Mucosa of descending colon (tissue), 3 donors: Measurements from ENCODE around the gene BPIFB4. TPM values are rescaled to one million over a fixed set of nuclear protein-coding genes. Genes with fewer than 3 reads are reported as not detected.

ENCODE experiments used
- ATAC-seq: fragments of 200-7000 bp; cut with Tn5 transposase; one replicate; pipeline ENCODE4 v1.9.1; 2020; ENCODE audit warnings: mild to moderate bottlenecking, moderate library complexity
- DNase-seq, 3 donors: peaks; one replicate each; pipeline ENCODE4 v3.0.0-alpha.2; 2020
- H3K36me3 ChIP-seq: fragments of 200-600 bp; one replicate; pipeline ENCODE4 v1.8.0; 2021; ENCODE audit warnings: low read depth, mild to moderate bottlenecking
- H3K4me1 ChIP-seq: fragments of 200-600 bp; one replicate; pipeline ENCODE4 v1.8.0; 2021; ENCODE audit warnings: low read depth, mild to moderate bottlenecking
- H3K4me3 ChIP-seq: fragments of 200-600 bp; one replicate; pipeline ENCODE4 v1.8.0; 2021; ENCODE audit warnings: mild to moderate bottlenecking
- H3K9me3 ChIP-seq: fragments of 200-600 bp; one replicate; pipeline ENCODE4 v1.8.0; 2021; ENCODE audit warnings: mild to moderate bottlenecking
- intact Hi-C, 2 donors: fragments of 100-400 bp; cut with DNase I in 1 of 2; cut with micrococcal nuclease in 1 of 2; formaldehyde crosslinking; loops; one replicate each; pipeline versions ENCODE4 v1.11.0 to v1.11.1; 2022; cut with DNase I, micrococcal nuclease
- total RNA-seq, 3 donors: library from RNA; stranded (reverse); fragmentation: NEBNext Ultra II Directional in 2 of 3; extraction: Animal tissue kit (Norgen Biotek cat#: 25700) in 2 of 3; gene quantifications; one replicate each; pipeline versions ENCODE4 v1.2.1 to v1.2.4, GENCODE V29; 2021 to 2023
- TF ChIP-seq, protein P1 (sequence below): fragments of 200-600 bp; IDR thresholded peaks from one replicate; pipeline ENCODE4 v1.8.0; 2022; ENCODE audit warnings: antibody characterized with exemption, mild to moderate bottlenecking
- donor health status: DM: no; HTN: no; CAD: no; lungs with moderate emphysema.
- donor health status: DM: no; HTN: no; CAD: no.
- donor health status: DM: no; HTN: yes; CAD: no.

BPIFB4 gene
- total RNA-seq, 3 donors from 2014 or later: not detected

DNA sequence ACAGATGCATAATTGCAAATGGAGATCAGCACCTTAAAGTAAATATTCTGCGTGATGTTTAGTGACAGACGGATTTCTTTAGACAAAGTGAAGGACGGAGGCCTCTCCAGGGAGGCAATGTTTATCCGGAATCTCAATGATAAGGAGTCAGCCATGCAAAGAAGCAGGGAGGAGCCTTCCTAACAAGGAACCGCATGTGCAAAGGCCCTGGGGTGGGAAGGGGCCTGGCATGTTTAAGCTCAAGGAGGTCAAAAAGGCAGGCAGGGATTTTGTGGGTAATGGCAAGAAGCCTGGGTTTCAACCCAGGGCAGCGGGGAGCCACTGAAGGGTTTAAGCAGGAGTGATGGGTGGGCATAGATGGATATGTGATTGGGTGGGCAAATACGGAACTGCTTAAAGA lies 25.1 kb upstream of the BPIFB4 start:
- no peak for ATAC-seq
- H3K36me3 ChIP-seq: no peaks in the 10 kb centered on the region
- H3K9me3 ChIP-seq: no peaks in the 10 kb centered on the region
- H3K4me1 ChIP-seq: no peaks in the 10 kb centered on the region
- TF ChIP-seq, protein P1, sequence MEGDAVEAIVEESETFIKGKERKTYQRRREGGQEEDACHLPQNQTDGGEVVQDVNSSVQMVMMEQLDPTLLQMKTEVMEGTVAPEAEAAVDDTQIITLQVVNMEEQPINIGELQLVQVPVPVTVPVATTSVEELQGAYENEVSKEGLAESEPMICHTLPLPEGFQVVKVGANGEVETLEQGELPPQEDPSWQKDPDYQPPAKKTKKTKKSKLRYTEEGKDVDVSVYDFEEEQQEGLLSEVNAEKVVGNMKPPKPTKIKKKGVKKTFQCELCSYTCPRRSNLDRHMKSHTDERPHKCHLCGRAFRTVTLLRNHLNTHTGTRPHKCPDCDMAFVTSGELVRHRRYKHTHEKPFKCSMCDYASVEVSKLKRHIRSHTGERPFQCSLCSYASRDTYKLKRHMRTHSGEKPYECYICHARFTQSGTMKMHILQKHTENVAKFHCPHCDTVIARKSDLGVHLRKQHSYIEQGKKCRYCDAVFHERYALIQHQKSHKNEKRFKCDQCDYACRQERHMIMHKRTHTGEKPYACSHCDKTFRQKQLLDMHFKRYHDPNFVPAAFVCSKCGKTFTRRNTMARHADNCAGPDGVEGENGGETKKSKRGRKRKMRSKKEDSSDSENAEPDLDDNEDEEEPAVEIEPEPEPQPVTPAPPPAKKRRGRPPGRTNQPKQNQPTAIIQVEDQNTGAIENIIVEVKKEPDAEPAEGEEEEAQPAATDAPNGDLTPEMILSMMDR: no peak
- no peak overlapping the region for H3K4me3 ChIP-seq
- intact Hi-C loops: no loop called here
- DNase-seq: no peak

- TF ChIP-seq, protein P1: no peak
- Histone ChIP-seq H3K4me3 (no peak overlapping the region), H3K4me1 (no peaks in the 10 kb centered on the region), H3K36me3 (no peaks in the 10 kb centered on the region), H3K9me3 (no peaks in the 10 kb centered on the region)
- DNase-seq (no peak), ATAC-seq (no peak)
- intact Hi-C loops: no loop called here
Measured at GRCh38 chr20:33054791-33055190, 24.7 kb upstream of the BPIFB4 start.

DNA sequence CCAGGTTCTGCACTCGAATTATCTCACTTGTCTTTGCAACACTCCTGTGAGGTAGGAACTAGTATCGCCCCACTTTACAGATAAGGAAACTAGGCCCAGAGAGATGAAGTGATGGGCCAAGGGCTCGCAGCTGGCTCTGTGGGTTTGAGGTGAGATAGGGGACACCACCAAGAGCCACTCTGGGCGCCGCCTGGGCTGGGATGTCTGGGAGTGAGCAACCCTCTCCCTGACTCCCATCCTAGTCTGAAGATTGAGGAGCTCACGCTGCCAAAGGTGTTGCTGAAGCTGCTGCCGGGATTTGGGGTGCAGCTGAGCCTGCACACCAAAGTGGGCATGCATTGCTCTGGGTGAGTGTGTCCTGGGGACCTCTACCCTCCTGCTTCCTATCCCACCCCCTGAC lies 20.3 kb upstream of the BPIFB4 start:
- ATAC-seq: no peak
- H3K36me3 ChIP-seq: no peaks in the 10 kb centered on the region
- H3K4me1 ChIP-seq: no peaks in the 10 kb centered on the region
- no peaks in the 10 kb centered on the region for H3K9me3 ChIP-seq
- H3K4me3 ChIP-seq: no peak overlapping the region
- intact Hi-C loops: no loop called here
- TF ChIP-seq, protein P1: no peak
- DNase-seq: no peak

- ATAC-seq: no peak
- Histone ChIP-seq H3K9me3 (no peaks in the 10 kb centered on the region), H3K4me1 (no peaks in the 10 kb centered on the region), H3K4me3 (no peak overlapping the region), H3K36me3 (no peaks in the 10 kb centered on the region)
- intact Hi-C loops: no loop called here
- DNase-seq: no peak
- TF ChIP-seq, protein P1: no peak
Measured at GRCh38 chr20:33059741-33060390, 19.6 kb upstream of the BPIFB4 start.

DNA sequence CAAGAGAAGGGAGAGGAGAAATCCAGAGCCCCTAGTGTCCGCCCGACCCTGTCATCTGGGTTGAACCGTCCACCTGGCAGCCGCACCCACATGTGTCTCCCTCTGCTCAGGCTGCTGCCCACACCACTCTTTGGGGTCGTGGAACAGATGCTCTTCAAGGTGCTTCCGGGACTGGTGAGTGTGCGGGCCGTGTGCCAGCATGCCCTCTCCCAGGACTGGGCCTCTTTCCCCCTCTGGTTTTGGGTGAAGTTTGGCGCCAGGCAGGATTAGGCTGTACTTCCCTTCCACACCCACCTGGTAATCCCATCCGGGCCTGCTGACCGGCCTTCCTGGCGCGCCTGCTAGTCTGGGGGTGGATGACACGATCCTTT lies 17.8 kb upstream of the BPIFB4 start:
- TF ChIP-seq, protein P1: no peak
- DNase-seq (no peak), ATAC-seq (no peak)
- Histone ChIP-seq H3K36me3 (no peaks in the 10 kb centered on the region), H3K9me3 (no peaks in the 10 kb centered on the region), H3K4me1 (no peaks in the 10 kb centered on the region), H3K4me3 (no peak overlapping the region)
- intact Hi-C loops: no loop called here
